GM12872 (cell line): Measurements from ENCODE around the gene RICTOR.

Experiments
- TF ChIP-seq, protein P1 (sequence below): IDR thresholded peaks from 3 replicates; pipeline ENCODE4 v1.5.1; 2011; ENCODE audit warnings: low read depth, mild to moderate bottlenecking, low read length, moderate library complexity; ENCODE audit not compliant: insufficient read depth

RICTOR gene

GRCh38 chr5:39053189-39053588 is 21.0 kb downstream of the RICTOR start:
- TF ChIP-seq, protein P1, sequence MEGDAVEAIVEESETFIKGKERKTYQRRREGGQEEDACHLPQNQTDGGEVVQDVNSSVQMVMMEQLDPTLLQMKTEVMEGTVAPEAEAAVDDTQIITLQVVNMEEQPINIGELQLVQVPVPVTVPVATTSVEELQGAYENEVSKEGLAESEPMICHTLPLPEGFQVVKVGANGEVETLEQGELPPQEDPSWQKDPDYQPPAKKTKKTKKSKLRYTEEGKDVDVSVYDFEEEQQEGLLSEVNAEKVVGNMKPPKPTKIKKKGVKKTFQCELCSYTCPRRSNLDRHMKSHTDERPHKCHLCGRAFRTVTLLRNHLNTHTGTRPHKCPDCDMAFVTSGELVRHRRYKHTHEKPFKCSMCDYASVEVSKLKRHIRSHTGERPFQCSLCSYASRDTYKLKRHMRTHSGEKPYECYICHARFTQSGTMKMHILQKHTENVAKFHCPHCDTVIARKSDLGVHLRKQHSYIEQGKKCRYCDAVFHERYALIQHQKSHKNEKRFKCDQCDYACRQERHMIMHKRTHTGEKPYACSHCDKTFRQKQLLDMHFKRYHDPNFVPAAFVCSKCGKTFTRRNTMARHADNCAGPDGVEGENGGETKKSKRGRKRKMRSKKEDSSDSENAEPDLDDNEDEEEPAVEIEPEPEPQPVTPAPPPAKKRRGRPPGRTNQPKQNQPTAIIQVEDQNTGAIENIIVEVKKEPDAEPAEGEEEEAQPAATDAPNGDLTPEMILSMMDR, result no peak

DNA sequence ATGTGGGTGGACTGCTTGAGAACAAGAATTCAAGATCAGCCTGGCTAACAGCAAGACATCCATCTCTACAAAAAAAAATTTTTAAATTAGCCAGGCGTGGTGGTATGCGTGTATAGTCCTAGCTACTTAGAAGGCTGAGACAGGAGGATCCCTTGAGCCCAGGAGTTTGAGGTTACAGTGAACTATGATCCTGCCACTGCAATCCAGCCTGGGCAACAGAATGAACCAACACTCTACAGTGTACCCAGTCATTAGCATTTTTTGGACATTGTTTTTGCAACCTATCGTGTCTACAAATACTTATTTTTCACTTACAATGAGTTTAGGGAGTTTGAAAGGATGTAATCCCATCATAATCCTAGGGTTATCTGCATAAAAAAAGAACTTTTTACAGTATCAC is 22.1 kb downstream of the RICTOR start:
- TF ChIP-seq, protein P1, result no peak

DNA sequence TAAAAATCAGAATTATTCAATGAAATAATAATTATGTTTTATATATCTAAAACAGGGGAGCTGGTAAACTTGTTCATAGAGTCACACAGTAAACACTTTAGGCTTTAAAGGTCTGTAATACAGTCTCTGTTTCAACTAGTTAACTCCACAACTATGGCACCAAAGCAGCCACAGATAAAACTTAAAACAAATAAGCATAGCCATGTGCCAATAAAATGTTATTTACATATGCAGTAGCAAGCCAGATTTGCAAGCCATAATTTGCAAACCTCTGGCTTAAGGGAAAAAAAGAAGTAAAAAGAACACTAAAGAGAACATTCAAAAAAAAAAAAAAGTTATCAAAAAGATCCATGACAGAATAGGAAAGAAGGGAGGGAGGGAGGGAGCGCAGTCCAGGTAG is 24.9 kb downstream of the RICTOR start:
- TF ChIP-seq, protein P1, result no peak

- TF ChIP-seq, protein P1, result no peak
Observed at GRCh38 chr5:39040875-39041274, 33.3 kb downstream of the RICTOR start.

- TF ChIP-seq, protein P1, result no peak
Observed at GRCh38 chr5:39031041-39031440, 43.2 kb downstream of the RICTOR start.

DNA sequence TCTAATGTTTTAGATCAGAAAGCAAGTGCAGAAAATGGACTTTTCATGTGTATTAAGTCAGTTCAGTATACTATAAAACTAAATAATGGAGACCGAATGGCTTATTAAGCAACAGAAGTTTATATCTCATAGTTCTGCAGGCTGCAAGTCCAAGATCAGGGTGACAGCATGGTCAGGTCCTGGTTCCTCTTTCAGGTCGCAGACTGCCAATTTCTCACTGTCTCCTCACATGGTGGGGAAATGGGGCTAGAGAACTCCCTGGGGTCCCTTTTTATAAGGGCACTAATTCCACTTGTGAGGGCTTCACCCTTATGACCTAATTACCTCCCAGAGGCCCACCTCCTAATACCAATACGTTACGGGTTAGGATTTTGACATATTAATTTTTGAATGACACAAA is 48.7 kb downstream of the RICTOR start:
- TF ChIP-seq, protein P1, result no peak

DNA sequence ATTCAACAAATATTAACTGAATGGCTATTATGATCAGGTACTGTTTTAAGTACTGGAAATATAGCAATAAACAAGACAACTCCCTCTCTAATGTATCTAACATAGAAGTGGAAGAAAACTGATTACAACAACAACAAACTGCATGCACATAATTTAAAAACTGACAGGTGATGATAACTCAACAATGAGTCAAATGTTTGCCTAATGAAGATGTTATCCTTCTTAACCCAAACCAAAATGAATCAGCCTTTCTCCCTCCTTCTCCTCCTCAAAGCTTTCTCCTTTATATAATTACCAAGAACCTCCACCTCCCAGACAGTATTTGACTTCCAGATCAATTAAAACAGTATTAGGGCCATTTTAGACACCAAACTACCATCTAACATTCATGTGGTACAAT is 49.3 kb downstream of the RICTOR start:
- TF ChIP-seq, protein P1, result no peak

DNA sequence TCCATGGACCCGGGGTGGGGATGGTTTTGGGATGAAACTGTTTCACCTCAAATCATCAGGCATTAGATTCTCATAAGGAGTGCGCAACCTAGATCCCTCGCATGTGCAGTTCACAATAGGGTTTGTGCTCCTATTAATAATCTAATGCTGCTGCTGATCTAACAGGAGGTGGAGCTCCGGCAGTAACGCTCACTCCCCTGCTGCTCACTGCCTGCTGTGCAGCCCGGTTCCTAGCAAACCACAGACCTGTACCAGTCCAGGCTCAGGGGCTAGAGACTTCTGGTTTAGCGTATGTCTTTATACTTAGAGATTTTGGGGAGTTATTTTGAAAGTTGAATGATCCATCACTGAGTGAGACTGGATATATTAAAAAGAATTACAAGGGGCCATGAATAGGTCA is 50.2 kb downstream of the RICTOR start:
- TF ChIP-seq, protein P1, result no peak
